Activated naive CD4-positive, alpha-beta T cell treated with anti-CD3 and anti-CD28 coated beads, Interleukin-2, amount 50 U/mL, for 24 hours (primary cell): ENCODE data around the gene MYO6.

Experiments
- H3K27ac Mint-ChIP-seq: one replicate; pipeline ENCODE4 v1.8.0; 2021; ENCODE audit warnings: mild to moderate bottlenecking, mixed read lengths
- H3K27me3 Mint-ChIP-seq: one replicate; pipeline ENCODE4 v1.8.0; 2021; ENCODE audit warnings: mixed read lengths
- H3K36me3 Mint-ChIP-seq: one replicate; pipeline ENCODE4 v1.8.0; 2021; ENCODE audit warnings: mixed read lengths
- H3K4me1 Mint-ChIP-seq: one replicate; pipeline ENCODE4 v1.8.0; 2021; ENCODE audit warnings: mixed read lengths
- H3K4me3 Mint-ChIP-seq: one replicate; pipeline ENCODE4 v1.8.0; 2021; ENCODE audit warnings: mild to moderate bottlenecking, mixed read lengths
- H3K9me3 Mint-ChIP-seq: one replicate; pipeline ENCODE4 v1.8.0; 2021; ENCODE audit warnings: mixed read lengths

MYO6 gene

GRCh38 chr6:75796723-75797122 lies 47.7 kb downstream of the MYO6 start:
- Mint-ChIP-seq H3K4me1 (no peaks in the 10 kb centered on the region), H3K27ac (no peak overlapping the region), H3K9me3 (no peaks in the 10 kb centered on the region), H3K36me3 (no peaks in the 10 kb centered on the region), H3K27me3 (peaks cover 7% of the 10 kb centered on the region), H3K4me3 (no peak overlapping the region)

DNA sequence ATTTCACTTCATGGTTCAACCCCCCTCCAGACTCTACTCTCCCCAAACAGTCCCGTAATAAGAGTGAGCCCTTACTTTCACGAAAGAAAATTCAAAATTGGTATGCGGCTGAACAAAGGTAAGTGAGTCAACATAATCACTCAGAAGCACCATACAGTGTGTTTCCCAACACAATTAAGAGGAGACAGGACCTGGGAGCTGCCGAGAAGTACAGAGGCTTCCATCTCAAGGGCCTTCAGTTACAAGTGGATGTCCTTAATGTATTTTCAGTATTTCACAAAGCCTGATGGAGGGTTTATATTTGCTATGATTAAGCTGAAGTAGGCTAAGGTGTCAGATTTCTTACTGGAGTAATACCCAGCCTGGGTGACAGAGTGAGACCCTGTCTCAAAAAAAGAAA lies 51.1 kb downstream of the MYO6 start:
- no peak overlapping the region for H3K4me3 Mint-ChIP-seq
- H3K27ac Mint-ChIP-seq: no peak overlapping the region
- no peaks in the 10 kb centered on the region for H3K36me3 Mint-ChIP-seq
- no peaks in the 10 kb centered on the region for H3K4me1 Mint-ChIP-seq
- peaks cover 7% of the 10 kb centered on the region for H3K27me3 Mint-ChIP-seq
- no peaks in the 10 kb centered on the region for H3K9me3 Mint-ChIP-seq

- Mint-ChIP-seq H3K4me3 (no peak overlapping the region), H3K9me3 (no peaks in the 10 kb centered on the region), H3K4me1 (no peaks in the 10 kb centered on the region), H3K27me3 (peaks cover 4% of the 10 kb centered on the region), H3K36me3 (no peaks in the 10 kb centered on the region), H3K27ac (no peak overlapping the region)
Measured at GRCh38 chr6:75800708-75801505, 51.9 kb downstream of the MYO6 start.

DNA sequence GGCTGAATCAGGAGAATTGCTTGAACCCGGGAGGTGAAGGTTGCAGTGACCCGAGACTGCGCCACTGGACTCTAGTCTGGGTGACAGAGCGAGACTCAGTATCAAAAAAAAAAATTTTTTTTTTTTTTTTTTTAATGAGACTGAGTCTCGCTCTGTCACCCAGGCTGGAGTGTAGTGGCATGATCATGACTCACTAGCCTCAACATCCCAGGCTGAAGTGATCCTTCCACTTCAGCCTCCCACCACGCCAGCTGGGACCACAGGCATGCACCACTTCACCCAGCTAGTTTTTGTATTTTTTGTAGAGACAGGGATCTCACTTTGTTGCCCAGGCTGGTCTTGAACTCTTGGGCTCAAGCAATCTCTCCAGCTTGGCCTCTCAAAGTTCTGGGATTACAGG lies 53.3 kb downstream of the MYO6 start:
- Mint-ChIP-seq H3K4me1 (no peaks in the 10 kb centered on the region), H3K9me3 (peaks cover 5% of the 10 kb centered on the region), H3K4me3 (no peak overlapping the region), H3K27me3 (peaks cover 4% of the 10 kb centered on the region), H3K36me3 (no peaks in the 10 kb centered on the region), H3K27ac (no peak overlapping the region)

GRCh38 chr6:75808507-75808906 lies 59.5 kb downstream of the MYO6 start:
- Mint-ChIP-seq H3K36me3 (no peaks in the 10 kb centered on the region), H3K4me3 (no peak overlapping the region), H3K27me3 (peaks cover 2% of the 10 kb centered on the region), H3K27ac (no peak overlapping the region), H3K9me3 (peaks cover 10% of the 10 kb centered on the region), H3K4me1 (no peaks in the 10 kb centered on the region)

DNA sequence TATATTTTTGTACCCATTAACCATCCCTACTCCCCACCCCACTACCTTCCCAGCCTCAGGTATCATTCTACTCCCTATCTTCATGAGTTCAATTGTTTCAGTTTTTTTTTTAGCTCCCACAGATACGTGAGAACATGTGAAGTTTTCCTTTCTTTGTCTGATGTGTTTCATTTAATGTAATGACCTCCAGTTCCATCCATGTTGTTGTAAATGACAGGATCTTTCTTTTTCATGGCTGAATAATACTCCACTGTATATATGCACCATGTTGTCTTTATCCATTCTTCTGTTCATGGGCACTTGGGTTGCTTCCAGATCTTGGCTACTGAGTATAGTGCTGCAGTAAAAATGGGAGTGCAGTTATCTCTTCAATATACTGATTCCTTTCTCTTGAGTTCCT lies 63.5 kb downstream of the MYO6 start:
- Mint-ChIP-seq H3K27ac (no peak overlapping the region), H3K27me3 (peaks cover 5% of the 10 kb centered on the region), H3K9me3 (peaks cover 5% of the 10 kb centered on the region), H3K4me3 (no peak overlapping the region), H3K4me1 (no peaks in the 10 kb centered on the region), H3K36me3 (no peaks in the 10 kb centered on the region)

GRCh38 chr6:75813476-75814250 lies 64.6 kb downstream of the MYO6 start:
- H3K27me3 Mint-ChIP-seq: peaks cover 5% of the 10 kb centered on the region
- H3K9me3 Mint-ChIP-seq: peaks cover 5% of the 10 kb centered on the region
- no peaks in the 10 kb centered on the region for H3K4me1 Mint-ChIP-seq
- no peak overlapping the region for H3K27ac Mint-ChIP-seq
- H3K4me3 Mint-ChIP-seq: no peak overlapping the region
- H3K36me3 Mint-ChIP-seq: no peaks in the 10 kb centered on the region

- H3K27me3 Mint-ChIP-seq: peaks cover 5% of the 10 kb centered on the region
- H3K4me3 Mint-ChIP-seq: no peak overlapping the region
- no peak overlapping the region for H3K27ac Mint-ChIP-seq
- H3K4me1 Mint-ChIP-seq: no peaks in the 10 kb centered on the region
- H3K9me3 Mint-ChIP-seq: peaks cover 5% of the 10 kb centered on the region
- no peaks in the 10 kb centered on the region for H3K36me3 Mint-ChIP-seq
Measured at GRCh38 chr6:75815756-75816155, 66.7 kb downstream of the MYO6 start.

DNA sequence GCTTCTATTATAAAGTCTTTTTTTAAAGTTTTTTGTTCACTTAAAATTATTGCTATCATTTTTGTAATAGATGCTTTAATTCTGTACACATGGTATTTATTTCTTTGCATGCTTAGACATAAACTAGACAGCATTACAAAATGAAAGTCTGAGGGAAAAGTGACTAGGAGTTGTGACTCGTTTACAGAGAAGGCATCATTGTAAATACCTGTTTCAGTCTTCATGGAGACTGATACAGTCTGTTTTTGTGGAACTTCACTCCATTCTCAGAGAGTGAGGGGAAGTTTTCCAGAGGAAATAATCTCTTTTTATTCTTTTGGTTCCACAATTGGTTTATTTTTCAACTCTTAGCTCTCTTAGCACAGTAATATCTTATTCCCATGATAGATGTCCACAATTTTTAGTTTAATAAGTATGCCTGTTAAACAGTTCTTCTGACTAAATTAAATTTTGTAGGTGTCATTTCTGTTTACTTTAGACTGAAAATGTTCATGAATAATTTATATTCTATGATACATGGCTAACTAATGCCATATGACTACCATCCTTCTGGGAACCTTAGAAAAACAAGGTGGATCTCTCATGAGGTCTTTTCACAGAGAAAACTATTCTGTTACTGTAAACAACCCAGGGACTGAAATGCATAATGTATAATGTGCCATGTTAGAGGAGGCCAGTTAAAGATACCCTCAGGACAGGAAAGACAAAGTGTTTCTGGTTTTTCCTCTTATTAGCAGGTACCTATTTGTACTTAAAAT lies 69.2 kb downstream of the MYO6 start:
- Mint-ChIP-seq H3K27ac (no peak overlapping the region), H3K36me3 (no peaks in the 10 kb centered on the region), H3K4me3 (no peak overlapping the region), H3K4me1 (no peaks in the 10 kb centered on the region), H3K27me3 (peaks cover 4% of the 10 kb centered on the region), H3K9me3 (no peaks in the 10 kb centered on the region)

- Mint-ChIP-seq H3K9me3 (no peaks in the 10 kb centered on the region), H3K4me3 (no peak overlapping the region), H3K27ac (no peak overlapping the region), H3K27me3 (peaks cover 2% of the 10 kb centered on the region), H3K4me1 (no peaks in the 10 kb centered on the region), H3K36me3 (no peaks in the 10 kb centered on the region)
Measured at GRCh38 chr6:75819776-75820487, 70.9 kb downstream of the MYO6 start.

DNA sequence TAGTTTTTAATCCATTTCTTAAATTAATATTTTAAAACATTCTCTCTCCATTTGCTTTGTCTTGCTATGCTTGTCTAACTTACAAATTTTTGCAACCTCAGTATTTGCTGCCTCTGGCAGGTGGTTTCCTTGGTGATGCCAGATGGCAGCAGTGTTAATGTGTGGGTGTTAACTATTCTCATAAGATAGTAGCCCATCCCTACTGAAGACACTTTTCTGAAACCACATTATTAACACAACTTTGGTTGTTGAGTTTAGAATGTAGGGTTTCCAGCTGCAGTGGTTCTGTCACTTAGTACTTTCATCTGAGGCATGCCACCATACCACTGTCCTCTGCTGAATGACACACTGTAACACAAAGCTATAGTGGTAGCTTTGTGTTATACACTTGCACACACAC lies 75.1 kb downstream of the MYO6 start:
- no peaks in the 10 kb centered on the region for H3K36me3 Mint-ChIP-seq
- no peak overlapping the region for H3K27ac Mint-ChIP-seq
- no peaks in the 10 kb centered on the region for H3K9me3 Mint-ChIP-seq
- no peak overlapping the region for H3K4me3 Mint-ChIP-seq
- no peaks in the 10 kb centered on the region for H3K4me1 Mint-ChIP-seq
- H3K27me3 Mint-ChIP-seq: peaks cover 2% of the 10 kb centered on the region

DNA sequence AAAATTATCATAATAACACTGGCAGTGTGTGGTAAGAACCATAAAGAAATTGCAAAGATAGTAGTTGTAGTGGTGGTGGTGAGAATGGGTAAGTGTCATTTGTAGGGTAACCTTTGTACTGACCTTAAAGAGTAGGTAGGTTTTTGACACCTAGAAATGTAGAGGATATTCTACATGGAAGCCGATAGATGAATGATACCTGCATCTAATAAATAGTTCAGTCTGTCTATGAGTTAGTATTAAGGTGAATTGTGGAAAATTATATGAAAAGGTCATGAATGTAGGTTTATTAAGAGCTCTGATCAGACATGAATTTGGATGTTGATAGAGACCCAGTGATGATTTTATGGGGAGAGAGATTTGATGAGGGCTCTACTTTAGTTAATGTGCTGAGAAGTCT lies 78.1 kb downstream of the MYO6 start:
- H3K9me3 Mint-ChIP-seq: no peaks in the 10 kb centered on the region
- no peaks in the 10 kb centered on the region for H3K36me3 Mint-ChIP-seq
- no peak overlapping the region for H3K4me3 Mint-ChIP-seq
- H3K27me3 Mint-ChIP-seq: peaks cover 2% of the 10 kb centered on the region
- H3K27ac Mint-ChIP-seq: no peak overlapping the region
- H3K4me1 Mint-ChIP-seq: no peaks in the 10 kb centered on the region

- no peaks in the 10 kb centered on the region for H3K9me3 Mint-ChIP-seq
- no peaks in the 10 kb centered on the region for H3K36me3 Mint-ChIP-seq
- H3K27ac Mint-ChIP-seq: no peak overlapping the region
- no peaks in the 10 kb centered on the region for H3K4me1 Mint-ChIP-seq
- no peak overlapping the region for H3K4me3 Mint-ChIP-seq
- peaks cover 1% of the 10 kb centered on the region for H3K27me3 Mint-ChIP-seq
Measured at GRCh38 chr6:75830959-75831885, 82.2 kb downstream of the MYO6 start.

GRCh38 chr6:75834447-75834846 lies 85.4 kb downstream of the MYO6 start:
- H3K27ac Mint-ChIP-seq: no peak overlapping the region
- H3K4me1 Mint-ChIP-seq: no peaks in the 10 kb centered on the region
- H3K9me3 Mint-ChIP-seq: no peaks in the 10 kb centered on the region
- no peak overlapping the region for H3K4me3 Mint-ChIP-seq
- H3K27me3 Mint-ChIP-seq: peaks cover 2% of the 10 kb centered on the region
- H3K36me3 Mint-ChIP-seq: no peaks in the 10 kb centered on the region
